Endothelial cell of hepatic sinusoid (primary cell): ENCODE measurements around the gene ATG7.

ENCODE experiments used
- in situ Hi-C: cut with HindIII; loops from 2 replicates; pipeline ENCODE4 v1.10.0; 2017; ENCODE audit warnings: low sequenced_read_pairs

The ATG7 gene

DNA sequence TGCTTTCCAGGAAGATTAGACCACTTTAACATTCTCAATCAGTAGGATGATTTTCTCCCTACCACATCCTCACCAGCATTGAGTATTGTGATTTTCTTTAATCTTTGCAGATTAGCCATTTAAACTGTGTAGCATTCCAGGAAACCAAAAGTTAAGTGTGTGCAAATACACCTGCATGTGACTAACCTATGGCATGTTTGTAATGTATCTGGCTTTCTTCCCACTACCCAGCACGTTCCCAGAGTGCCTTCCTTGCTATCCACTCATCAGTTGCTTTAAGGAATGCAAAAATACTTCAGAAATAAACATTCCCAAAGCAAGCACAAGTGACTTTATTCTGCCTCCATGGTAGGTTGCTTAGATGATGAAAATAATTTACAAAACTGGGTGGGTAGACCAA is 74.2 kb downstream of the ATG7 start:
- in situ Hi-C loops = loop anchor here (25.0 kb wide), 1 partner anchor 284 kb away; no protein-coding TSS in a partner anchor

DNA sequence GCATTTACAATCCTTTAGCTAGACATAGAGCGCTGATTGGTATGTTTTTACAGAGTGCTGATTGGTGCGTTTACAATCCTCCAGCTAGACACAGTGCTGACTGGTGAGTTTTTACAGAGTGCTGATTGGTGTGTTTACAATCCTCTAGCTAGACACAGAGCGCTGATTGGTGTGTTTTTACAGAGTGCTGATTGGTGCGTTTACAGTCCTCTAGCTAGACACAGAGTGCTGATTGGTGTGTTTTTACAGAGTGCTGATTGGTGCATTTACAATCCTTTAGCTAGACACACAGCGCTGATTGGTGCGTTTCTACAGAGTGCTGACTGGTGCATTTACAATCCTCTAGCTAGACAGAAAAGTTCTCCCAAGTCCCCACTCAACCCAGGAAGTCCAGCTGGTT is 76.7 kb downstream of the ATG7 start:
- in situ Hi-C loops = loop anchor here (25.0 kb wide), 1 partner anchor 287 kb away; no protein-coding TSS in a partner anchor

DNA sequence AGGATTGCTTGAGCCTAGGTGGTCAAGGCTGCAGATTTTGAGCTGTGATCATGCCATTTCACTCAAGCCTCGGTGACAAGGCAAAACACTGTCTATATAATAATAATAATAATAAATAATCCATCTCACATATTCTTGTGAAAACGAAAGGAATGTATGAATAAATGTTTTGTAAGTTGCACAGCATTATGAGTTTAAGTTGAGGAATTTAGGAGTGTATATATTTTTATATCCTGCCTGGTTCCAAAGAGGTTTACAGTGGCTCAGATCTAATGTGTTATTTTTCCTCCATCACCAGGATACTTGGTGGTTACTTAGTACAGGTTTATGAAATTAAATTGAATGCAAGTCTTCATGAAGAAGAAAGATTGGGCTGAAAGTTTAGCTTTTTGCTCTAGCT is 77.2 kb downstream of the ATG7 start:
- in situ Hi-C loops = loop anchor here (25.0 kb wide), 1 partner anchor 287 kb away; no protein-coding TSS in a partner anchor

DNA sequence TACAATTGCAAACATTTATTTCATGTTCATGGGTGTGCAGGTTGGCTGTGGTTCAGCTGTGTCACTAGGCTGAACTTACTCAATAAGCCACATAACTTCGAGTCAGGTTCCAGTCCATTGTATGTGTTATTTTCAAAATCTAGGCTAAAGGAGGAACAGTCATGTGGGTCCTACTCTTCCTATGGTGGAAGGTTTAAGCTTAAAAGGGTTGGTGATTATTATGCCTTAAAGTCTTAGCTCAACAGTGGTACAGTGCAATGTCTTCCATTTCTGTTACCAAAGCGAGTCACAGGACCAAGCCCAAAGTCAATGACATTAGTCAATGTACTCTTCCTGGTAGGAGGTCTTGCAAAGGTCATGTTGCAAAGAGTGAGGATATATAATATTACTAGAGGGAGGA is 78.2 kb downstream of the ATG7 start:
- in situ Hi-C loops = no loop called here

DNA sequence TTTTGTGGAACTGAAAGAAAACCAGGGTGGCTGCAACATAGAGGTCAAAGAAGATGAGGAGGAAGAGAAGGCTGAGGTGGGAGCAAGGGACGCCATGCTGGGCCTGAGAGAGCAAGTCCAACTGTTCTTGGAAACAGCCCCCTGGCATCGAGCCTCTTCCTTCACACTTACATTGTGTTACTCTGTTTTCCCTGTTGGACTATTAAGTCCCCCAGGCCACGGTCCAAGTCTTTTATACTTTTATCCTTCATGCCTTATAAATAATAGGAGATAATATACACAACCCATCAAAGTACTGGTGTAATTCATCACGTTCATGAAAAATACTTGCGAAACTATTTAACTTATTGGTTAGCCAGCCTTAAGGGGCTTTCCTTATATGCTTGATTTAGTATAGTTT is 79.3 kb downstream of the ATG7 start:
- in situ Hi-C loops = no loop called here

DNA sequence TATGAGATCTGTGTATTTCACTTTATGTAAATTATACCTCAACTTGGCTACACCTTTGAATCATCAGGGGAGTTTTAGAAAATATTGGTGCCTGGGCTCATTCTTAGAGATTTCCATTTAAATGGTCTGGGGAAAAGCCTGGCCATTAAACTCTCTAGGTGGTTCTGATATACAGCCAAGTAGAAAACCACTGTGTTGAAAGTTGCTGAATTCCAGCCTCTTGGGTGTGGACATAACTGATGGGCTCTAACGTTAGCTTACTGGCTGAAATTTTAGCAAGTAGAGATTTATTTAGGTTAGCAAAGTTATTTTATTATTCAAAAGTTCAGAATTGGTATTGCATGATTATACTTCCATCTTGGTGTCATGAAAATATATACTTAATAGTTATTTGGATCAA is 84.1 kb downstream of the ATG7 start:
- in situ Hi-C loops = no loop called here

DNA sequence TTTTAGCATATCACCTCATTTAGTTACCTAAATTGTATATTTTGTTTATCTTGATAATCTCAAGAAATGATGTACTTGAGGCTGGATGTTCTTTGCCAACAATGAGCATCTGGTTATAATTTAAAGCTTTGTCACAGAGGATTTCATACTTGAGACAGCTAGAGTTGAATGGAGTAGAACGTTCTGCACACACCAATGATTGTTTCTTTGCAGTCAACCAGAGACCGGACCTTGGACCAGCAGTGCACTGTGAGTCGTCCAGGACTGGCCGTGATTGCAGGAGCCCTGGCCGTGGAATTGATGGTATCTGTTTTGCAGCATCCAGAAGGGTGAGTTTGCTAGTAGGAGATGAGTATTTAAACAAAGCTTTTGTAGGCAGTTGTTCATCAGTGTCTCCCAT is 90.4 kb downstream of the ATG7 start:
- in situ Hi-C loops = no loop called here

DNA sequence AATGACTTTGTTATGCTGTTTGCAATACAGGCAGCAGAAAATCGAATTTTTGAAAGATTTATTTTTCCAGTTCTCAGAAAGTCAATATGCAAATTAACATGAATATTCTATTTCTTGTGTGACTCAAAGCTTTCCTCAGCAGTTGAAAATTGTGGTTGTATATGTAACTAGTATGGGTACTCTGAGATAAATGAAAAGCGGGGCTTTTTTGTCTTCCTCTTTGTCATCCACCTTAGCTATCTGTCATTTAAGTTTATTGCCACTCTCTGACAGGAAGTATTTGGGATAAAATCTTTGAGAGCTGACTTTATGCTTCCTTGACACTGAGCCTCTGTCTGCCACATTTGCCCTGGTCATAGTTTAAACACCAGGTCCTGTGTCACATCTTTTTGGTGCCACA is 91.5 kb downstream of the ATG7 start:
- in situ Hi-C loops = no loop called here

DNA sequence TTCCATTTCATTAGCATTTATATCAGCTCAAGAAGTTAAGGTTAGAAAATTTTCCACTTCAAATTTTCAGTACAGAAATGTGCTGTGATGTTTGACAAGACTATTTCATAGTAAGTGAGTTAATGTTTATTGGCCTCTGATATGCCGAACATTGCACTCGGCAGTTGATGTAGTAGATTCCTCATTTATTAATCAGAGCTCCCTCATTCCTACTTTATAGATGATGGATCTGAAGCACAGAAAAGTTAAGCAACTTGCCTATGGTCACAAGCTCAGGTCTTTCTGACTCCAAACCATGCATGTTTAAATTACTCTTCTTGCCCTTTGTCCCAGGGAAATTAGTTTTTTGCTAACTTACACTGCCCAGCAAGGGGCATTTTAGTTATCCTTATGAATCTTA is 92.0 kb downstream of the ATG7 start:
- in situ Hi-C loops = no loop called here

DNA sequence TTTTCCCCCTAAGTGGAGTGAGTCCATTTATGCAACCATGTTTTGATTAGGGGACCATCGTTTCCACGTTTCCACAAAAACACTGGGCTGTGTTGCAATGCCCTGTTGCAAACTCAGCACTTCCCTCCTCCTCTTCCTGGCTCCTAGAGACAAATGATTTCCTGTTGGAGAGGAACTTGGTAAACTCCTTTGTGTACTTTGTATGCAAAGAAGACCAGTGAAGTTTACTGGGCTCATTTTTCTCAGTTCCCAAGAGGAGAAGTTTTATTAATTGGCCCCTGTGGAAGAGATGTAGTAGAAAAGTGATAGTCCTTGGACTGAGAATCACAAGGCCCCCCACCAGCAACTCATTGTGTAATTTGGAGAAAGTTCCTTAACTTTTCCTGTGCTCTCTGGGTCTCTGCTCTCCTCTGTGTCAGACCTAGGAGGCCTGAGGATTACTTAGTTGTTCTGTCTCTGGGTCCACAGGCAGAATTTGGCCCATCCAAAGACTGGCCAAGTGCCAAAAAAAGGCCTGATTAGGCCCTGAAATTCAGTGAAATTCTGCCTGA is 95.0 kb downstream of the ATG7 start:
- in situ Hi-C loops = no loop called here

DNA sequence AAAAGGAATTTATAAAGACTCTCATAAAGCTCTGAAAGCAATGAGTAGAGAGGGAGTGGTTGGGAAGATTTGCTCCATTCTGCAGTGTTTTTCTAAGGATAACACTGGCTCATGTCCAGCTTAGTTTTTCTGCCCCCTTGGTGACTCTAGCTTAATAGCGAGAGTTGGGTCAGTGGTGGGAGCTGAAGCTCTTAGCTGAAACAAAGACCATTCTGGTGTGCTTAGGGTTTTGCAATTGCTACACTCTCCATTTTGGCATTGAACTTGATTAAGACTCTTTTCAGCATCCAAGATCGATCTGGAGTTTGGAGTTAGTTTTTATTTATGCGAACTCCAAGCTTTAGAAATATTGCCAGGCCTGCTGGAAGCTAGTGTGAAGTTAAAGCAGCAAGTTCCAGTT is 98.0 kb downstream of the ATG7 start:
- in situ Hi-C loops = no loop called here

DNA sequence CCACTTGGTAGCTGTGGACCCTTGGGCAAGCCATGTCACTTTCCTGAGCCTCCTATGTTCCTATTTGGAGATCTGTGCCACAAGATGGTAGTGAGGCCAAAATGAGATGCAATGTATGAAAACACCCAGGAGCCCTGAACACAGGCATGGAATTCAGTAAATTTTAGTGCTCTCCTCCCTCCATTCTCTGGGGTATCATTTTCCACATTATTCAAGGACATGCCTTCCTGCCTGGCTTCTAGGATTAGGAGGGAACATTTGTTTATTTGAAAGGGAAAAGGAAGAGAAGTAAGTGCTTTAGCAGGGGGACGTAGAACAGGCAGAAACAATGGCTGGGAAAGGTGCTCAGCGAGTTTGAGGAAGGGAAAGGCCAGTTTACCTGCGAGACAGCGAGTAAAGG is 98.8 kb downstream of the ATG7 start:
- in situ Hi-C loops = no loop called here

DNA sequence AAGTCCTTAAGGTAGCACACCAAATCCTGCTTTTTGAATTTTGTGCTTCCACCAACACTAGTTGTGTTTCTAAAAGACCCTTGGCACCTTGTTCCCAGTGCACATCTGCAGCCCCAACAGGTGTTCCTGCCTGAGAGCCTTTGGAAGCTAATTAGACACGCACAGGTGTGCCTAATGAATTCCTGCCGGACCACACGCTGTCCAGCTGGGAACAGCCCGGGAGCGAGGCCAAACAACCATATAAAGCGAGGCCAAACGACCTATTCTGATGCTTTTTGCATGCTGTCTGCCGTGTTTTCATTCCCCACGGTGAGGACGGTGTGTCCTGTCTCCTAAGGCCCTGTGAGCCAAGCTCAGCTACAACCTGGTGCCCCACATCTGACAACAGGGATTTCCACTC is 99.5 kb downstream of the ATG7 start:
- in situ Hi-C loops = no loop called here

DNA sequence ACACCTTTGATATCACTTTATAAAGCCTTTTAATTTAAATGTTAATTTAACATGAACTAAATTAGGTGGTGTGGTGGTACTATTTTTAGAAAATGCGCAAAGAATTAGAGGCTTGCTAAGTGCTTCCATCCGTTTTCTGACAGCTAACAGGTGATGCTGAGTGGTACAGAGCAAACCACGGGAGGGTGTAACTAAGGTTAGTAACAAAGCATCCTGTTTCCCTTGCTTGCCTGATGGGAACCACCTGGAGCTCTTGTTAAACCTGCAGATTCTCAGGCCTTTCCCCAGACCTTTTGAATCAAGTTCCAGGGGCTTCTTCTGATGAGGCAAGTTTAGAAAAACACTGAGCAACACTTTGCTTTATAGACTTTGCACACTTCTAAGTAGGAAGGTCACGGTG is 101.0 kb downstream of the ATG7 start:
- in situ Hi-C loops = no loop called here

DNA sequence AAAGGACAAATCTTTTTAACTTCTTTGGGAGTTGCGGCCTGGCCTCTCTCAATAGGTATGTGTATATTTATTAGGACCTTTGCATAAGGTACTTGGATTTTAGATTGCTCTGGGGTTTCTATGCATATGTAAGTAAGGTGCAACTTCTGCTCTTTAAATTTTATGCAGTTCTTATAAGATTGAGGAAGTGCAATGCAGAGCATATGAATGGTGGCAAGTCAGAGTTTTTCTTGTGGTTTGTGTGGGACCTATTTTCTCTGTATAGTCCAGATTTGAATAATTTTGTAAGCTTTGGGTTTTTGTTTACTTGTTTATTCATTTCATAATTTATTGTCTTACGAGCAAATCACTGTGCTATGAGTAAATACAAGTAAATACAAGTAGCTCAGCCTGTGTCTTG is 101.5 kb downstream of the ATG7 start:
- in situ Hi-C loops = no loop called here

DNA sequence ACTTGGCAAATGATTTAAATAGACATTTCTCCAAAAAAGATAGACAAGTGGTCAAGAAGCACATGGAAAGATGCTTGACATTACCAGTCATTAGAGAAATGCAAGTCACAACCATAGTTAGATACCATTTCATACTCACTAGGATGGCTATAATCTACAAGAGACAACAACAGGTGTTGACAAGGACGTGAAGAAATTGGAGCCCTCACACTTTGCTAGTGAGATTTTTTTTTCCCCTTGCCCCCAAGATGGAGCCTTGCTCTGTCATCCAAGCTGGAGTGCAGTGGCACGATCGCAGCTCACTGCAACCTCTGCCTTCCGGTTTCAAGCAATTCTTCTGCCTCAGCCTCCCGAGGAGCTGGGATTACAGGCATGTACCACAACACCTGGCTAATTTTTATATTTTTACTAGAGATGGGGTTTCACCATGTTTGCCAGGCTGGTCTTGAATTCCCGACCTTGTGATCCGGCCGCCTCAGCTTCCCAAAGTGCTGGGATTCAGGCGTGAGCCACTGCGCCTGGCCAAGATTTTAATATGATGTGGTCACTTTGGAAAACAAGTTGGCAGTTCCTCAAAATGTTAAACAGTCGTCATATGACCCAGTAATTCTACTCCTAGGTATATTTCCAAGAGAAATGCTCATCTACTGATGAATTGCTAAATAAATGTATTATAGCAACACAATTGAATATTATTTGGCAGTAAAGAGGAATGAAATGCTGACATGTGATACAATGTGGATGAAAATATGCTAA is 103.3 kb downstream of the ATG7 start:
- in situ Hi-C loops = no loop called here

DNA sequence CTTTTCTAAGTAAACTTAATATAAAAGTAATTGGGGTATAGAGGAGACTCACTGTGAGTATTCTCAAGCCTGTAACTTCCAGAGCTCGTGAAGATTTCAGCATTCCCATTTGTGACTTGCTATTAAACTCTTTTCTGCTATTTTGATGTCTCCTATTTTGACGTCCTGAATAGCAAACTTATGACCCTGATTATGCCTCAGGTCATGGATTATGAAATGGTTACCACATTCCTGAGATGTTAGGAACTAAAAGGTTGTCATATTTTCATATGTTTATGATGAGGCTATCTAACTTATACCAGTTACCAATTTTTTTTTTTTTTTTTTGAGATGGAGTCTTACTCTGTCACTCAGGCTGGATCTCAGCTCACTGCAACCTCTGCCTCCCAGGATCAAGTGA is 105.5 kb downstream of the ATG7 start:
- in situ Hi-C loops = no loop called here

DNA sequence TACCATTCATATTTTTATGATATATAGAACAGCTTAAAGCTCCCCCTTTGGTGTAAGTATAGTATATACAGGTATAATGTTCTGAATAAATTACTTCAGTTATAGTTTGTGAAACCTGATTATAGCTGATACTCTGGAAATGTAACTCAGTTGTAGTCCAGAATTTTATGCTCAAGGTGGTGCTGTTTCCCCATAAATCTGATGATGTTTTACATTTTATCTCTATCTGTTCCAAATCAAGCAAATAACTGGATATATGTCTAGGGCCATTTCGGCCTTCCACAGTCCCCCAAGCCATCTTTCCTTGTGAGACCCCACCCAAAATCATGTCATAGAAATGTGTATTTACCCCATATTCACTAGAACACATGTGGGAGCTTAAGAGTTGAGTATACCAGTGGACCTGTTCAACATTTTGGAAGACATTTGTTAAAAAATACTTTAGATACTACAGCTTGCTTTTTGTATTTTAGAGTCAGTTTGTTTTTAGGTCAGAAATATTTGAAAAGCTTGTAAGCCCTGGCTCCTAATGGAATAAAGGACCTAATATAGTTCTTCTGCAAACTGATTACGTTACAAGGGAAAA is 107.1 kb downstream of the ATG7 start:
- in situ Hi-C loops = no loop called here

DNA sequence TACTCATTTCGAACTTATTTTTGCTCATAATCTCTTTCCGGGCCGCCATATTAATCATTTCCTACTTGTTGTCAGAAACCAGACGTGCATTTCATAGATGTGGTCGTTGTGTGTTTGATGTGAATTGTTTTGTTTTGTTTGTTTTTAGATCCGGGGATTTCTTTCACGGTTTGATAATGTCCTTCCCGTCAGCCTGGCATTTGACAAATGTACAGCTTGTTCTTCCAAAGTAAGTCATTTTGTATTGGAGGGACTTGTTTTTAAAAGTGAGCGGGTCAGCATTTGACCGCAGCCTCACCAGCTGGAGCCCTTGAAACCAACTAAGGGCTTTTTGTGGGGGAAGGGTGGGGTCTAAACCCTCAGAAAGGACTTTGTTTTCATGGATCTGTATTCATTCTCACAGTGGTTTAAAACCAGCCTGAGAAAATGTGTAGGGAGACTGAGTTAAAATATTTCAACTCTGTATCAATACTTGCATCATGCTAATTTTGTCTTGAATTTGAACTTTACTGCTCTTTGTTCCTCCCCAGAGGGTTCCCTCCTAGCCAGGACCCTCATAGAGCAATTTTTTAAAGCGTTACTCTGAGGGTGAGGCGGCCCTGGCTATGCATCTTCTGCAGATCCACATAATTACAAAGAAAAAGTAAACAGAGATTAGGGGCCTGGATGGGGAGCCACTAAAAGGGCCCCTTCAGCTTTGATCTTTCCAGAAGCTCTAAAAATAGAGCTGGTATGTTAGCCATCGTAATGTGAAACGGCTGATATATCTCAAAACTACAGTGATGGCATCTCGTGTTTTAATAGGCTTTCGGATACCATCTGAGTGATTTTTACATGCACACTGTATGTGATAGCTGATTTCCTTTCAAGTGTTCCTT is 107.9 kb downstream of the ATG7 start:
- in situ Hi-C loops = loop anchor here (5.0 to 10.0 kb wide), 3 partner anchors 55 to 432 kb away; no protein-coding TSS in a partner anchor

DNA sequence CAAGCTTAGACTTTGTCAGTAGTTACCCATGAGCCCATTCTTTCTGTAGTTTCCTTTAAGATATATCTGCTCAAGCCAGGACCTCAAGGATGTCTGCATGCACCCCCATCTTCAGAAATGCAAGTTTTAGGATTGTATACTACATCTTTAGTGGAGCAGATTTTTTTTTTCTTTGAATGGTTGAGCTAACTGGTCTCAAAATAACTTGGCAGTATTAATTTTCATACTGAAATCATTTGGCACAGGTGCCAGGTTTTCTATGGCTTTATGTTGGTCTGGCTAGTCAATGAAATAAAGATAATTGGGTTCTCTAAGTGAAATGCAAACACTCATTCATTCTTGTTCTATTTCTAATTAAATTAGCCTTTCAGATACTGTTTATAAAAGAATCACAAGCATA is 108.9 kb downstream of the ATG7 start:
- in situ Hi-C loops = loop anchor here (5.0 to 10.0 kb wide), 3 partner anchors 54 to 431 kb away; no protein-coding TSS in a partner anchor

DNA sequence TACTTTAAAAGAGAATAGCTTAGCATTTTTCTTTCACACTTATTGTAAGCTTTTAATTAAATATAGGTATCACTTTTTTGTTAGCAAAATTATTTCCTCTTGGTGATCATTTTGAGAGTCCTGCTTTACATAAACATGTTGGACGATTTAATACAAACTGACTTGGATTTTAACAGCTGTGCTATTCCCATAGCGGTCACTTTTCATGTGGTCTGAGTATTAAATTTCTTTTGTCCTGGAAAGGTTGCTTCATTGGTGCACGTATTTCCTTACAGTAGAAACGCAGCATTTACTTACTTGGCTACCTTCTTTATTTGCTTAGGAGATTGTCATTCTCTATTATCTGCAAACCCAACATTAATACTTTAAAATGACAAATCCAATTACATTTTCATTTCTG is 109.4 kb downstream of the ATG7 start:
- in situ Hi-C loops = loop anchor here (5.0 to 10.0 kb wide), 3 partner anchors 53 to 431 kb away; no protein-coding TSS in a partner anchor
